Thyroid gland (tissue), 4 donors: ENCODE measurements around the gene UBE2E2.

Experiments
- POLR2A ChIP-seq, 2 donors: fragments of 450-650 bp; IDR thresholded peaks; one replicate each; pipeline ENCODE4 v1.6.1; 2017; ENCODE audit warnings: antibody characterized with exemption in 2 of 2, mild to moderate bottlenecking in 2 of 2, moderate library complexity in 1 of 2
- TF ChIP-seq, protein P1 (sequence below), 6 experiments: fragments of 200-600 bp in 3 of 6; fragments of 450-650 bp in 3 of 6; sonication (generic) in 3 of 6; IDR thresholded peaks; one replicate each; pipeline ENCODE4 v1.5.1; 2016 to 2019; ENCODE audit warnings: antibody characterized with exemption in 6 of 6, mild to moderate bottlenecking in 2 of 6, inconsistent platforms in 1 of 6, moderate library complexity in 1 of 6

GRCh38 chr3:23549148-23549910, 346.2 kb downstream of the UBE2E2 start:
- TF ChIP-seq POLR2A (IDR thresholded peaks at IDR 0.05), result no peak
- TF ChIP-seq, protein P1, sequence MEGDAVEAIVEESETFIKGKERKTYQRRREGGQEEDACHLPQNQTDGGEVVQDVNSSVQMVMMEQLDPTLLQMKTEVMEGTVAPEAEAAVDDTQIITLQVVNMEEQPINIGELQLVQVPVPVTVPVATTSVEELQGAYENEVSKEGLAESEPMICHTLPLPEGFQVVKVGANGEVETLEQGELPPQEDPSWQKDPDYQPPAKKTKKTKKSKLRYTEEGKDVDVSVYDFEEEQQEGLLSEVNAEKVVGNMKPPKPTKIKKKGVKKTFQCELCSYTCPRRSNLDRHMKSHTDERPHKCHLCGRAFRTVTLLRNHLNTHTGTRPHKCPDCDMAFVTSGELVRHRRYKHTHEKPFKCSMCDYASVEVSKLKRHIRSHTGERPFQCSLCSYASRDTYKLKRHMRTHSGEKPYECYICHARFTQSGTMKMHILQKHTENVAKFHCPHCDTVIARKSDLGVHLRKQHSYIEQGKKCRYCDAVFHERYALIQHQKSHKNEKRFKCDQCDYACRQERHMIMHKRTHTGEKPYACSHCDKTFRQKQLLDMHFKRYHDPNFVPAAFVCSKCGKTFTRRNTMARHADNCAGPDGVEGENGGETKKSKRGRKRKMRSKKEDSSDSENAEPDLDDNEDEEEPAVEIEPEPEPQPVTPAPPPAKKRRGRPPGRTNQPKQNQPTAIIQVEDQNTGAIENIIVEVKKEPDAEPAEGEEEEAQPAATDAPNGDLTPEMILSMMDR (IDR thresholded peaks at IDR 0.05), result no peak
